ENCODE data around the gene ANXA4.

Gene ANXA4

GRCh38 chr2:69742322-69742952, 503 bp downstream of the ANXA4 start:
- TF ChIP-seq TCF4 (CRISPR knock-in tag; IDR thresholded peaks at IDR 0.05; ENCODE audit: borderline replicate concordance) (no peak), ZFP3 (CRISPR knock-in tag; IDR thresholded peaks at IDR 0.05) (no peak), TOX (CRISPR knock-in tag; IDR thresholded peaks at IDR 0.05; ENCODE audit: borderline replicate concordance) (no peak), BACH2 (CRISPR knock-in tag; IDR thresholded peaks at IDR 0.05; ENCODE audit: borderline replicate concordance) (no peak), PPARA (CRISPR knock-in tag; IDR thresholded peaks at IDR 0.05; ENCODE audit: borderline replicate concordance) (no peak), GLIS3 (CRISPR knock-in tag; IDR thresholded peaks at IDR 0.05) (no peak), CSRNP3 (CRISPR knock-in tag; IDR thresholded peaks at IDR 0.05) (no peak), ARNTL (CRISPR knock-in tag; IDR thresholded peaks at IDR 0.05; ENCODE audit: borderline replicate concordance, low read depth) (no peak), ZNF70 (CRISPR knock-in tag; IDR thresholded peaks at IDR 0.05) (no peak), PATZ1 (CRISPR knock-in tag; IDR thresholded peaks at IDR 0.05; ENCODE audit: borderline replicate concordance) (no peak), OSR1 (CRISPR knock-in tag; IDR thresholded peaks at IDR 0.05) (no peak), ZC3H10 (CRISPR knock-in tag; IDR thresholded peaks at IDR 0.05) (no peak), ZNF565 (CRISPR knock-in tag; conservative IDR thresholded peaks at IDR 0.05; ENCODE audit: low read depth) (no peak), RARB (CRISPR knock-in tag; IDR thresholded peaks at IDR 0.05) (no peak), CSDC2 (CRISPR knock-in tag; IDR thresholded peaks at IDR 0.05) (no peak), ISL1 (CRISPR knock-in tag; IDR thresholded peaks at IDR 0.05) (no peak), ZFP30 (CRISPR knock-in tag; IDR thresholded peaks at IDR 0.05) (no peak)
- TF ChIP-seq, protein P1, sequence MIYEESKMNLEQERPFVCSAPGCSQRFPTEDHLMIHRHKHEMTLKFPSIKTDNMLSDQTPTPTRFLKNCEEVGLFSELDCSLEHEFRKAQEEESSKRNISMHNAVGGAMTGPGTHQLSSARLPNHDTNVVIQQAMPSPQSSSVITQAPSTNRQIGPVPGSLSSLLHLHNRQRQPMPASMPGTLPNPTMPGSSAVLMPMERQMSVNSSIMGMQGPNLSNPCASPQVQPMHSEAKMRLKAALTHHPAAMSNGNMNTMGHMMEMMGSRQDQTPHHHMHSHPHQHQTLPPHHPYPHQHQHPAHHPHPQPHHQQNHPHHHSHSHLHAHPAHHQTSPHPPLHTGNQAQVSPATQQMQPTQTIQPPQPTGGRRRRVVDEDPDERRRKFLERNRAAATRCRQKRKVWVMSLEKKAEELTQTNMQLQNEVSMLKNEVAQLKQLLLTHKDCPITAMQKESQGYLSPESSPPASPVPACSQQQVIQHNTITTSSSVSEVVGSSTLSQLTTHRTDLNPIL (CRISPR knock-in tag; IDR thresholded peaks at IDR 0.05; ENCODE audit: low read depth), result no peak
- TF ChIP-seq, protein P2, sequence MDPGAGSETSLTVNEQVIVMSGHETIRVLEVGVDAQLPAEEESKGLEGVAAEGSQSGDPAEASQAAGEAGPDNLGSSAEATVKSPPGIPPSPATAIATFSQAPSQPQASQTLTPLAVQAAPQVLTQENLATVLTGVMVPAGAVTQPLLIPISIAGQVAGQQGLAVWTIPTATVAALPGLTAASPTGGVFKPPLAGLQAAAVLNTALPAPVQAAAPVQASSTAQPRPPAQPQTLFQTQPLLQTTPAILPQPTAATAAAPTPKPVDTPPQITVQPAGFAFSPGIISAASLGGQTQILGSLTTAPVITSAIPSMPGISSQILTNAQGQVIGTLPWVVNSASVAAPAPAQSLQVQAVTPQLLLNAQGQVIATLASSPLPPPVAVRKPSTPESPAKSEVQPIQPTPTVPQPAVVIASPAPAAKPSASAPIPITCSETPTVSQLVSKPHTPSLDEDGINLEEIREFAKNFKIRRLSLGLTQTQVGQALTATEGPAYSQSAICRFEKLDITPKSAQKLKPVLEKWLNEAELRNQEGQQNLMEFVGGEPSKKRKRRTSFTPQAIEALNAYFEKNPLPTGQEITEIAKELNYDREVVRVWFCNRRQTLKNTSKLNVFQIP (CRISPR knock-in tag; IDR thresholded peaks at IDR 0.05; ENCODE audit: borderline replicate concordance, low read depth), result no peak
- TF ChIP-seq, protein P3, sequence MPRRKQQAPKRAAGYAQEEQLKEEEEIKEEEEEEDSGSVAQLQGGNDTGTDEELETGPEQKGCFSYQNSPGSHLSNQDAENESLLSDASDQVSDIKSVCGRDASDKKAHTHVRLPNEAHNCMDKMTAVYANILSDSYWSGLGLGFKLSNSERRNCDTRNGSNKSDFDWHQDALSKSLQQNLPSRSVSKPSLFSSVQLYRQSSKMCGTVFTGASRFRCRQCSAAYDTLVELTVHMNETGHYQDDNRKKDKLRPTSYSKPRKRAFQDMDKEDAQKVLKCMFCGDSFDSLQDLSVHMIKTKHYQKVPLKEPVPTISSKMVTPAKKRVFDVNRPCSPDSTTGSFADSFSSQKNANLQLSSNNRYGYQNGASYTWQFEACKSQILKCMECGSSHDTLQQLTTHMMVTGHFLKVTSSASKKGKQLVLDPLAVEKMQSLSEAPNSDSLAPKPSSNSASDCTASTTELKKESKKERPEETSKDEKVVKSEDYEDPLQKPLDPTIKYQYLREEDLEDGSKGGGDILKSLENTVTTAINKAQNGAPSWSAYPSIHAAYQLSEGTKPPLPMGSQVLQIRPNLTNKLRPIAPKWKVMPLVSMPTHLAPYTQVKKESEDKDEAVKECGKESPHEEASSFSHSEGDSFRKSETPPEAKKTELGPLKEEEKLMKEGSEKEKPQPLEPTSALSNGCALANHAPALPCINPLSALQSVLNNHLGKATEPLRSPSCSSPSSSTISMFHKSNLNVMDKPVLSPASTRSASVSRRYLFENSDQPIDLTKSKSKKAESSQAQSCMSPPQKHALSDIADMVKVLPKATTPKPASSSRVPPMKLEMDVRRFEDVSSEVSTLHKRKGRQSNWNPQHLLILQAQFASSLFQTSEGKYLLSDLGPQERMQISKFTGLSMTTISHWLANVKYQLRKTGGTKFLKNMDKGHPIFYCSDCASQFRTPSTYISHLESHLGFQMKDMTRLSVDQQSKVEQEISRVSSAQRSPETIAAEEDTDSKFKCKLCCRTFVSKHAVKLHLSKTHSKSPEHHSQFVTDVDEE (CRISPR knock-in tag; IDR thresholded peaks at IDR 0.05), result no peak
- ATAC-seq, result peak; percentile 58

DNA sequence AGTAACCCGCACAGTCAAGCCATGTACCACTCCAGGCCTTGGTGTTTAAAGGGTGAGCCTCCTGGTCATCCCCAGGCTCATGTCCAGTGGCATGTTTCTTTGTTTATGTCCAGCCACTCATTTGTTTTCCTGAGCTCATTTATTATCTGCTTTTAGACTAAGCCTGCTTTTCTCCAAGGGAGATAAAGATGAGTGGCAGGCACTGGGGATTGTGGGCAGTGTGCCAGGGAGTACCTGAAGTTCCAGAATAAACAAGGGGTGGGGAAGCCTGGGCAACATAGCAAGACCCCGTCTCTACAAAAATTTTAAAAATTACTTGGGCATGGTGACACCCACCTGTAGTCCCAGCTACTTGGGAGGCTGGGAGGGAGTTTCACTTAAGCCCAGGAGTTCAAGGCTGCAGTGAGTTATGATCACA, 1.9 kb downstream of the ANXA4 start:
- TF ChIP-seq, protein P1 (CRISPR knock-in tag; IDR thresholded peaks at IDR 0.05; ENCODE audit: low read depth), result no peak
- no peak for ATAC-seq
